Lung (tissue), 16 donors: ENCODE data around the gene RIN2. TPM values are rescaled to one million over a fixed set of nuclear protein-coding genes. Genes with fewer than 3 reads are reported as not detected.

Source experiments
- ATAC-seq: fragments of 200-7000 bp; cut with Tn5 transposase; one replicate; pipeline ENCODE4 v1.9.1; 2020; ENCODE audit warnings: moderate number of reproducible peaks; ENCODE audit not compliant: insufficient read depth, low FRiP score
- DNase-seq, 3 donors: peaks; one replicate each; pipeline ENCODE4 v3.0.0-alpha.2; 2013 to 2017
- H3K27ac ChIP-seq, 2 donors: one replicate each; pipeline ENCODE4 v1.5.1; 2013; ENCODE audit warnings: mild to moderate bottlenecking in 2 of 2, moderate library complexity in 2 of 2, control low read depth in 1 of 2, inconsistent platforms in 1 of 2, low read depth in 1 of 2, low read length in 1 of 2
- H3K27me3 ChIP-seq, 3 donors: one replicate each; pipeline ENCODE4 v1.5.1; 2013; ENCODE audit warnings: low read length in 2 of 3; ENCODE audit not compliant: control insufficient read depth in 3 of 3, insufficient read depth in 3 of 3
- H3K36me3 ChIP-seq, 4 donors: one replicate each; pipeline ENCODE4 v1.5.1; 2013; ENCODE audit warnings: low read length in 4 of 4, mild to moderate bottlenecking in 1 of 4, moderate library complexity in 1 of 4; ENCODE audit not compliant: control insufficient read depth in 4 of 4, insufficient read depth in 4 of 4
- H3K4me1 ChIP-seq, 5 donors: one replicate each; pipeline ENCODE4 v1.5.1; 2013; ENCODE audit warnings: low read length in 5 of 5, mild to moderate bottlenecking in 2 of 5, moderate library complexity in 1 of 5; ENCODE audit not compliant: control insufficient read depth in 5 of 5, insufficient read depth in 5 of 5
- H3K4me3 ChIP-seq: one replicate; pipeline ENCODE4 v1.5.1; 2013; ENCODE audit warnings: mild to moderate bottlenecking, control low read depth, moderate library complexity
- H3K9ac ChIP-seq, 2 donors: one replicate each; pipeline ENCODE4 v1.5.1; 2013; ENCODE audit warnings: low read length in 2 of 2, control low read depth in 1 of 2; ENCODE audit not compliant: insufficient read depth in 1 of 2
- H3K9me3 ChIP-seq, 4 donors: one replicate each; pipeline ENCODE4 v1.5.1; 2013; ENCODE audit warnings: low read length in 3 of 4, mild to moderate bottlenecking in 1 of 4, moderate library complexity in 1 of 4; ENCODE audit not compliant: control insufficient read depth in 4 of 4, insufficient read depth in 3 of 4
- WGBS, 2 donors: extraction: QIAGEN DNeasy Blood & Tissue Kit; methylation state at CpG; one replicate each; pipeline ENCODE4 v1.1.7; 2013; 5-methylcytosine and 5-hydroxymethylcytosine counted together
- long read RNA-seq, 5 donors: transcript quantifications; one replicate each; lab custom pipeline, GENCODE V29; 2026
- polyA plus RNA-seq, 2 donors: library from polyadenylated mRNA; stranded (reverse); fragments of 200-250 nt; gene quantifications; one replicate each; pipeline ENCODE4 v1.2.1, GENCODE V29; 2013
- total RNA-seq, 2 donors: library from RNA; depleted of rRNA in 1 of 2; stranded (reverse); fragments of >200 nt in 1 of 2; gene quantifications; one replicate each; pipeline ENCODE4 v1.2.1, GENCODE V29; 2014 to 2021
- TF ChIP-seq, protein P1 (sequence below): IDR thresholded peaks from 2 replicates; pipeline ENCODE4 v1.5.1; 2012; ENCODE audit warnings: mild to moderate bottlenecking; ENCODE audit errors: control extremely low read depth, extremely low read depth
- donor health status: control.
- donor health status: control.
- donor health status: Bipolar disorder and iron deficiency.
- donor health status: healthy.
- donor health status: DM: yes; HTN: yes; CAD: no.

Gene RIN2, protein sequence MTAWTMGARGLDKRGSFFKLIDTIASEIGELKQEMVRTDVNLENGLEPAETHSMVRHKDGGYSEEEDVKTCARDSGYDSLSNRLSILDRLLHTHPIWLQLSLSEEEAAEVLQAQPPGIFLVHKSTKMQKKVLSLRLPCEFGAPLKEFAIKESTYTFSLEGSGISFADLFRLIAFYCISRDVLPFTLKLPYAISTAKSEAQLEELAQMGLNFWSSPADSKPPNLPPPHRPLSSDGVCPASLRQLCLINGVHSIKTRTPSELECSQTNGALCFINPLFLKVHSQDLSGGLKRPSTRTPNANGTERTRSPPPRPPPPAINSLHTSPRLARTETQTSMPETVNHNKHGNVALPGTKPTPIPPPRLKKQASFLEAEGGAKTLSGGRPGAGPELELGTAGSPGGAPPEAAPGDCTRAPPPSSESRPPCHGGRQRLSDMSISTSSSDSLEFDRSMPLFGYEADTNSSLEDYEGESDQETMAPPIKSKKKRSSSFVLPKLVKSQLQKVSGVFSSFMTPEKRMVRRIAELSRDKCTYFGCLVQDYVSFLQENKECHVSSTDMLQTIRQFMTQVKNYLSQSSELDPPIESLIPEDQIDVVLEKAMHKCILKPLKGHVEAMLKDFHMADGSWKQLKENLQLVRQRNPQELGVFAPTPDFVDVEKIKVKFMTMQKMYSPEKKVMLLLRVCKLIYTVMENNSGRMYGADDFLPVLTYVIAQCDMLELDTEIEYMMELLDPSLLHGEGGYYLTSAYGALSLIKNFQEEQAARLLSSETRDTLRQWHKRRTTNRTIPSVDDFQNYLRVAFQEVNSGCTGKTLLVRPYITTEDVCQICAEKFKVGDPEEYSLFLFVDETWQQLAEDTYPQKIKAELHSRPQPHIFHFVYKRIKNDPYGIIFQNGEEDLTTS
- total RNA-seq, result 10 to 100 TPM; 85.0 to 93.3 TPM
- polyA plus RNA-seq, result 10 to 100 TPM; 13.7 to 44.3 TPM
- long read RNA-seq, donor 1, full-length matches to known transcripts, result 1 of 1 reads
- long read RNA-seq, donor 1, partial matches to known transcripts, result 0 of 1 reads
- long read RNA-seq, donor 1, other reads (novel, unspliced or antisense), result 0 of 1 reads
- long read RNA-seq, donor 2, result 0 reads
- long read RNA-seq, donor 3, result 0 reads
- long read RNA-seq, donor 4, partial matches to known transcripts, result 0 of 1 reads
- long read RNA-seq, donor 4, other reads (novel, unspliced or antisense), result 0 of 1 reads
- long read RNA-seq, donor 5, result 0 reads

DNA sequence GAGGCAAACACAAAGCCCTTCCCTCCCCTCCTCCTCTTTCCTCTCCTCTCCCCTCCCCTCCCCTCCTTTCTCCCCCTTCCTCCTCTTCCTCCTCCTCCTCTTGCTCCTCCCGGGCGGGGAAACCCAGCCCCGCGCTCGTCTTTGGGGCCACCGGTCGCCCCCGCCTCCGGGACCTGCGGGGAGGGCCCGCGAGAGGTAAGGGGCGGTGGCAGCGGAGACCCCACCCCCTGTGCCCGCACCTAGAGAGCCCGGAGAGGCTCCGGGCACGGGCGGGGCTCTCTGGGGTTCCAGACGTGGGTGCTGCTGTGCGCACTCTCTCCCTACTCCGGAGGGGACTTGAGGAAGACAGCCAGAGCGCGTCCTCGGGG, at the start of gene RIN2:
Gene RIN2 (plus strand): TSS at position 126 of the 368 bp plus-strand sequence. CDS start 131,344 bp downstream, outside the sequence.
- no peaks in the 10 kb centered on the region for H3K27me3 ChIP-seq
- DNase-seq (no peak), ATAC-seq (peak; percentile 77)
- WGBS, 2 donors, result 1% methylated on average over 22 to 25 of the region's 25 CpGs
- peaks cover 5 to 31% (median 13%) of the 10 kb centered on the region in 5 donors for H3K4me1 ChIP-seq
- H3K27ac ChIP-seq, result peak within 1 kb of the TSS; percentile 98
- H3K4me3 ChIP-seq, result peak within 1 kb of the TSS; percentile 76
- TF ChIP-seq, protein P1, sequence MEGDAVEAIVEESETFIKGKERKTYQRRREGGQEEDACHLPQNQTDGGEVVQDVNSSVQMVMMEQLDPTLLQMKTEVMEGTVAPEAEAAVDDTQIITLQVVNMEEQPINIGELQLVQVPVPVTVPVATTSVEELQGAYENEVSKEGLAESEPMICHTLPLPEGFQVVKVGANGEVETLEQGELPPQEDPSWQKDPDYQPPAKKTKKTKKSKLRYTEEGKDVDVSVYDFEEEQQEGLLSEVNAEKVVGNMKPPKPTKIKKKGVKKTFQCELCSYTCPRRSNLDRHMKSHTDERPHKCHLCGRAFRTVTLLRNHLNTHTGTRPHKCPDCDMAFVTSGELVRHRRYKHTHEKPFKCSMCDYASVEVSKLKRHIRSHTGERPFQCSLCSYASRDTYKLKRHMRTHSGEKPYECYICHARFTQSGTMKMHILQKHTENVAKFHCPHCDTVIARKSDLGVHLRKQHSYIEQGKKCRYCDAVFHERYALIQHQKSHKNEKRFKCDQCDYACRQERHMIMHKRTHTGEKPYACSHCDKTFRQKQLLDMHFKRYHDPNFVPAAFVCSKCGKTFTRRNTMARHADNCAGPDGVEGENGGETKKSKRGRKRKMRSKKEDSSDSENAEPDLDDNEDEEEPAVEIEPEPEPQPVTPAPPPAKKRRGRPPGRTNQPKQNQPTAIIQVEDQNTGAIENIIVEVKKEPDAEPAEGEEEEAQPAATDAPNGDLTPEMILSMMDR, result no peak
- peaks cover 0 to 3% (median 0%) of the 10 kb centered on the region in 4 donors for H3K9me3 ChIP-seq
- H3K36me3 ChIP-seq, result no peaks in the 10 kb centered on the region
- peak within 1 kb of the TSS; percentile 57 to 90 for H3K9ac ChIP-seq

DNA sequence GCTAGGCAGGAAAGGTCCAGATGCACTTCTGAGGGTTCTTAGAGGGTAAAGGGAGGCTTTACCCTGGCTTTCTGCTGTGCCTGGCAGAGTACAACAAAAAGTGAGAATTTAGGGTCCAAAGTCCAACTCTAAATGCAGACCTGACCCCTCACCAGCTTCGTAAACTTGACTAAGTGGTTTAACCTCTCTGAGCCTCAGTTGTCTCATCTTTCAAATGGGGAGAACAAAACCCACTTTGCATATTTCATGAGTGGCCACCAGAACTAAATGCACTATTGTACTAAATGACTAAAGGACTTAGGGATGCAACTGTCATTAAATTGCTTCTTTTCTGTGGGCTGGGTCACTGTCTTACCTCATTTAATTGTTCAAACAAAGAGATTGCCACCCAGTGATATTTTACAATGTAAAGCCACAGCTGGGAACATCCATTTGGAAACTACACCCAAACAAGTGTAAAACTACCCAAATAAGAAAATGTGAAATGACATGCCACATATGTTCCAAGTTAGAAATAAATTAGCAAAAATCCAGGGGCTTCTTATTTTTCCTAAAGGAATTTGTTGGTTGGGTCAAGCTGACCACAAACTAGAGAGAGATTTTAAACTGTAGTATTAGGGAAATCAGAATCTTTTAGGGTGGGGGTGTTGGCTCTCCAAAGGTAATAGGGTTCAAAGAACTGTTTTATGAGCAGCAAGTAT, 48.3 kb upstream of the RIN2 start:
- peaks cover 0 to 55% (median 25%) of the 10 kb centered on the region in 5 donors for H3K4me1 ChIP-seq
- no peaks in the 10 kb centered on the region for H3K9me3 ChIP-seq
- no peak for ATAC-seq
- 93 to 96% methylated on average over 1 of the region's 1 CpG for WGBS, 2 donors
- no peak overlapping the region for H3K9ac ChIP-seq
- TF ChIP-seq, protein P1, result no peak
- no peak overlapping the region for H3K4me3 ChIP-seq
- H3K27ac ChIP-seq, result no peak overlapping the region
- peak in 1 of 3 donors; percentile 16 for DNase-seq
- H3K27me3 ChIP-seq, result no peaks in the 10 kb centered on the region
- no peaks in the 10 kb centered on the region for H3K36me3 ChIP-seq

DNA sequence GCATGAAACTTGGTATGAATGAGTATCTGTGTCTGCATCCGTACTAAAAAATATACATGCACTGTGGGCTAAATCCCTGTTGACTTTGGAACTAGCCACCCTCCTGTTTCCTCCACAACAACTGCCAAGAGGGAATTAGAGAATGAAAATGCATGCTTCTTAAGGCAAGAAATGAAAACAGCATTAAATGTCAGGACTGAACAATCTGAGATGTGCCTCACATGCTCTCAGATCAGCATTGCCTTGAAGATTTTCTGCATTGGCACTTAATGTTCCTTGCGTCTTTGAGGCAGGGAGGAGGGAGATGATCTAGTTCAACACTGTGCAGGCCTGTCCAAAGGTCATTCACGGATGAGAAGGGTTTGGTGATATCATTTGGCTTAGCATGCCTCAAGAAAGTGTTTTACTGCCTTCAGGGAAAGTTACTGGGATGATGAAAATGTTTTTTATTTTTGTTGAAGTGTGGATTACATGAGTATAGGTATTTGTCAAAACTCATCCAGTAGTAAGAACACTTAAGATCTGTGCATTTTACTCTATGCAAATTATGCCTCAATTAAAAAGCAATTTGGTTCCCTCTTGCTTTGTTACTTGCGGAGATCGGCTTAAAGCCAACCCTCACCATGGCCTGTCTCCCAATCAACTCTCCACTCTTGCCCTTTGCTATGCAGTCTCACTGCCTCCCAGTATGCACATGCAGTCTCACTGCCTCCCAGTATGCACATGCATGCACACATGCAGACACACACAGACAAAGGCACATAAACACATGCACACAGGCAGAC, 47.5 kb upstream of the RIN2 start:
- H3K4me1 ChIP-seq, result peaks cover 0 to 56% (median 26%) of the 10 kb centered on the region in 5 donors
- H3K36me3 ChIP-seq, result no peaks in the 10 kb centered on the region
- H3K9me3 ChIP-seq, result no peaks in the 10 kb centered on the region
- DNase-seq (peak in 2 of 3 donors; percentile 51 to 69), ATAC-seq (no peak)
- no peak overlapping the region for H3K27ac ChIP-seq
- H3K4me3 ChIP-seq, result no peak overlapping the region
- TF ChIP-seq, protein P1, result no peak
- H3K9ac ChIP-seq, result no peak overlapping the region
- 65 to 89% methylated on average over 5 of the region's 5 CpGs for WGBS, 2 donors
- no peaks in the 10 kb centered on the region for H3K27me3 ChIP-seq
